GM19463 (cell line): ENCODE measurements around the gene OR2V2.
"Not testable (repeated sequence)": the region's sequence is repeated elsewhere in the genome, so short reads cannot be mapped to it uniquely, and the experiment has no call there.

Source experiments
- ATAC-seq: cut with Tn5 transposase; IDR thresholded peaks from one replicate; pipeline ENCODE4 v1.9.1; 2021; ENCODE audit warnings: mild to moderate bottlenecking, moderate library complexity; ENCODE audit not compliant: unreplicated experiment

OR2V2 gene

DNA sequence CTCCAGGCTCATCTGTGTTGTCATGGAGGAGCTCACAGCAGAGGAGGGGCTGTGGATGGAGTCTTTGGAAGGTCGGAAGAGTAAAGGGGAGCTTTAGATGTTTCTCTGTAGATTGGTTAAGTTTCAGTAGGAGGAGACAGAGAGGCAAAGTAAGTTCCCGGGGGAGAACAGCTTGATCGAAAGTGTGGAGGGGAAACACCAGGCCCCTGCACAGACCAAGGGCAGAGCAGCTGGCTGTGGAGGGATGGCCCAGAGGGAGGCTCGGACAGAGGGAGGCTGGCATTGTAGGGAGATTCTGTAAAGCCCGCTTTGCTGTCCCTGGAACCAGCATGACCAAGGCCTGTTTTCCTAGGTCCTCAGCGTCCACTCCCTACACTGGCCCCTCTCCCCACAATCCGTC is 5.3 kb upstream of the OR2V2 start:
- ATAC-seq = no peak

DNA sequence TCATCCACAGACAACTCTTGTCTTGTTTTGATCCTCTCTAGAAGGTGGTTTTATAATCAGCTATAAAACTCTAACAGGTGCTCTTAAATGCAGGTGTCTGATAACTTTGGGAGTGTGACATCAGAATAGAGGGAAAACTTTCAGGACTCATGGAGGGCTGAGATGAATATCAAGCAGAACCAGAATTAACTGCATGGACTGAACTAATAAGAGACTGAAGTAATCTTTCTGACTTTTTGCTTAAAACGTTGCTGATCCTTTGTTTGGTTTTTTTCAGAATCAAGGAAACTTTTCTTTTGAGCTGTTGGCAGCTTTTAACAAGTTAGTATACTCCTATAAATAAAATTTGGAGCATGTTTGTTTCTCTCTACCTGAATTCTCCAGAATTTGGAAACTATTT is 2.3 kb upstream of the OR2V2 start:
- no peak for ATAC-seq

DNA sequence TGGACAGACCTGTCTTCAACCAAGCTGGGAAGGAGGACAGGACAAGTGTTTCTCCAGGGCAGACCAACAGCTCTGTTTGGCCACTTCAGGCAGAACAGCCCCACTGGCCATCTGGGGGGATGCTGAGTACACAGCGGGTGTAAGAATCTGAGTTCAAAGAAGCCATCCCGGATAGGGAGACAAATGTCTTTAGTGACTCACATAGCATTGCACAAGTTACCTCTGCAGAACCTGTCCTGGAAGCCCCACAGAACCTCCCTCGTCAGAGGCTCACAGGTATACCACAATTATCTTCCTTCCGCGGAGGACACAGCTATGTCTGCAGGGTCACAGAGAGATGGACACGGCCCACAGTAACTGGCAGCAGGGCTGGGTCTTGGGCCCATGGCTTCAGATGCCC is 2.0 kb downstream of the OR2V2 start:
- no peak for ATAC-seq

DNA sequence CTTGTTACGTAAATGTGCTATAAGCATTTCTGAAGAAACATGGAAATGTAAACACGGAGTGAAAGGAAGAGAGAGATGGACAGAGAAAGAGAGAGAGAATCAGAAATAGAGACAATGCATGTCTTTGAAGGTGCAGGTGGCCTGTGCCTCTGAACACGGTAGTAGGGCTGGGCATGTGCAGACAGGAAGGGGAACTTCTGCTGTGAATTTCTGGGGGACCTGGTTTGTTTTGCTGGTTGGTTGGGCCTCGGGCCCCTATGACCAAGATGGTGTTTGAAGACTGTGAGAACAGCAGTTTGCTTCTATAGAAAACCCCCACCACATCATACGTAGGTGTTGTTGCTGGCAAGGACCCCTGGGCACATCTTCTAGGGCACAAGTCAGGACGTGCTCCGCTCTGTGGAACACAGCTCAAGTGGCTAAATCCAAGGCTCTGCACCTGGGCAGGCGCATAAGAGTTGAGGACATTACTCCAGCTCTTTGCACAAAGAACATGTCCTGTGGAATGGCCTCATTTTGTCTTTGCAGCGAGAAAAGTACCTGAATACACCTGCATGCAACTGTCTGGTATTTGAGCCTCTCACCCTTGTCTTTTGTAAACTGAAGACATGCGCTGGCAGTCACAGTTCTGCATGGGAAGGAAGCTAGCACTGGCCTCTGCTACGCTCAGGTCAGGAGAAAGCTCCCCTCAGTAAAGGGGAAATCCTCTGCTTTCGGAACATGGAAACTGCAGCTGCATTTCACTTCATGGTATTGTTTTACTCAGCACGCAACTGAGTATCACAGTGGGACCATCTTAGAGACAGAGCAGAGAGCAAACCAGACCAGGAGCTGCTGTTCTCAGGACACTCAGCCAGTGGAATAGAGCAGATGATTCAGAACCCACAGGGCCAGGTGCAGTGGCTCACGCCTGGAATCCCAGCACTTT is 2.7 kb downstream of the OR2V2 start:
- ATAC-seq = no peak

DNA sequence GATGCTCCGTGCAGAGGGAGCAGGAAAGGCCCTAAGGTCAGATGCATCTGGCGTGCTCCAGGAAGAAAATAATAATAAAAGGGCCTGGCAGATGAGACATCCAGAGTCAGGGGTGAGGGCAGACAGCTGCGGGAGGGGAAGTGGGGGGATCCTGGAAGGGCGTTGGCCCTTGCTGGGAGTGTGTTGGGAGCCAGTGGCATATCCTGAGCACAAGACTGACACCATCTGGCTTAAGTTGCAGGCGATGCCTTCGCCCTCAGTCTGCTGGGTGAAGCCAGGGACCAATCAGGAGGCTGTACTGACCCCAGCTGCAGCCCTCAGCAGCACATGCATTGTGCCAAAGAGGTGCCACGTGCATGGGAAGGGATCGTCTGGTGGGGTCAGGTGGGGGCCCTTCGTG is 3.8 kb downstream of the OR2V2 start:
- no peak for ATAC-seq

DNA sequence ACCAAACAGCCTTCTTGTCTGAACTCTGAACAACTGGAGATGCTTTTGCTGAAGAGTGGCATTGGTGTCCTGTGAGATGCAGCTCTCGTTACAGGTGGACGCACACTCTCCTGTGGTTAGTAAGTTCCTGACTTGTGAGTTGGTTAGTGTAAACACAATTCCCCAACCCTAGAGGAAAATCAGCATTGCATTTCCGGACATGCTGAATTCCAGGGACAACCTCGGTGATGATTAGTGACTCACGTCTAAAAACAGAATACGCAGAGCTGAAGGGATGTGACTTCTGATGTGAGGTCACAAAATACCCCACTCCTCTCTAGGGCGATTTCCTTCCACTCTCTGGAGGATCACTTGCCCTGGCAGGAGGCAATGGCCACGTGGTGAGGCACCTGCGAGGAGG is 5.0 kb downstream of the OR2V2 start:
- no peak for ATAC-seq

DNA sequence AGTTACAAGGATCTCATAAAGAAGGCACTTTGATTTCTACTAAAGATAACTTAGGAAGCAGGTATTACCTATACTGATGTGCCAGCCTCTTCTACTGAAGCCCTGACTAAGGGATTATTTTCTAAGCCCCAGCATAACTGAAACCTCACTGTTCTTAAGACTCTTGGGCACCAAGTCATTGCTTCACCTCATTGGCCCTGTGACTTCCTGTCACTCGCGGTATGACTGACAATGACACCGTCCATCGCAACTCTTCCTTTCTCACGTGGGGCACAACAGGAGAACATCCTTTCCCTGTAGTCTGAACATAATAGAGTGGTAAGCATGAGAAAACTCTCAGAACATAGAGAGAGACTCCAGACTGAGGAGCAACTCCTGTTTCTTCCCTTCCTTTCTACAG is 6.4 kb downstream of the OR2V2 start:
- no peak for ATAC-seq

DNA sequence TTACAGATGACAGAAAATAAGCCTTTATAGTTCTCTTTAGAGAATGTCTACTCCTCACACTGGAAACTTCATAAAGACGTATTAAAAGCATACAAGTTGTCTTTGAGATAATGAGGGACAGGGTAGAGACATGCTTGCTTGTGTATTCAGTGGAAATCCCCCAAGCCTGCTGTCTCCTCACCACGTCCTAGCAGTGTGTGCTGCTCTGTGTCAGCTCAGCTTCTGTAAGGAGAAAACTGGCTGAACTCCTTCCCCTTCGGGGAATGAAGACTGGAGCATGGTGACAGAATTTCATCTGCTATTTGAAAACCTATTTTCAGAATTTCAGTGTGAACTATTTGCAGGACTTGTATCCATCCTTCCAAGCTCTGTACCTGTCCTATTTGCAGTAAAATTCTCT is 9.4 kb downstream of the OR2V2 start:
- no peak for ATAC-seq

DNA sequence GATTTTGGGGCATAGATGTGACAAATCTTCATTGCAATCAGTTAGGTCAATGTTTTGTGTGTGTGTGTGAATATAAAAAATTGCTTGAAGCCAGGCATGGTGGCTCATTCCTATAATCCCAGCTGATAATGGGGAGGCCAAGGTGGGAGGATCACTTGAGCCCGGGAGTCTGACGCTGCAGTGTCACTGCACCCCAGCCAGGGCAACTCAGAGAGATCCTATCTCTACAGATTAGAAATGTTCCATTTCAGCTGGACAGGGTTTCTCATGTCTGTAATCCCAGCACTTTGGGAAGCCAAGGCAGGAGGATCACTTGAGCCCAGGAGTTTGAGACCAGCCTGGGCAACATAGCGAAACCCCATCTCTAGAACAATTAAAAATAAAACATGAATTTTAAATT is 11.5 kb downstream of the OR2V2 start:
- no peak for ATAC-seq

DNA sequence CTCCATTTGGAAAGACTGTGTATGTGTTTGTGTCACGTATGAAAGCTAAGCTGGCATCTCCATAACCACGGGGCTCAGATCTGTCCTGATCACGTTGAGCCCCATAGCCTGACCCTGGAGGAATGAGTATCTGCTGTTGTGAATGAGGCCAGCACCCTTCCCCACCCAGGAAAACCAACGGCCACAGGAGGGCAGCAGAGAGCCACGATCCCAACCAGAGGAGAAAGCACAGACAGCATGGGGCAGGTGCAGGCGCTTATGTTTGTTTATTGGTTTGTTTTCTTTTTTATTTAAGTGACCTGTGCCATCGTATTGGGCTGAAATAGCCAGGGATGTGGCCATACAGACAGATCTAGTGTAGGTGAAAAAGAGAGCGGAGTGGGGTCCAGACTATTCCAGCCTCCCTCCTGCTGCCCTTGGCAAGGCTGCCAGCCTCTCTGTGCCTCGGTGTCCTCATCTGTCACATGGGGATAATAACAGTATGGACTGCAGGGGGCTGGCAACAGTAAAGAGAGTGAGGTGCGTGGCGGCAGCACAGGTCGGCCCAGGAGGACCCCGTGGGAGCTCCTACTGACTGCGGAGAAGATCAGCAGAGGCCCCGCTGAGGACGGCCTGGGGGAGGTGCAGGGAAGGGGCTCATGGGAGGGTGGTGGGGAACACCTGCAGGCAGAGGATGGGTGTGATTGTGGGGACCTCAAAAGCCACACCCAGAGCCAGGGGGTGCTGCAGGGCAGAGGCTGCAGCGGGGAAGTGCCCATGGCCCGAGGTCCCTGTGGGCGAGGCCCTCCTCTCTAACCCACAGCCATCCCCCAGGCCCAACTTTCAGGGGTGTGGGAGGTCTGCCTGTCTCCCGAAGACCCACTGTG is 12.1 kb downstream of the OR2V2 start:
- ATAC-seq = peak; percentile 88

DNA sequence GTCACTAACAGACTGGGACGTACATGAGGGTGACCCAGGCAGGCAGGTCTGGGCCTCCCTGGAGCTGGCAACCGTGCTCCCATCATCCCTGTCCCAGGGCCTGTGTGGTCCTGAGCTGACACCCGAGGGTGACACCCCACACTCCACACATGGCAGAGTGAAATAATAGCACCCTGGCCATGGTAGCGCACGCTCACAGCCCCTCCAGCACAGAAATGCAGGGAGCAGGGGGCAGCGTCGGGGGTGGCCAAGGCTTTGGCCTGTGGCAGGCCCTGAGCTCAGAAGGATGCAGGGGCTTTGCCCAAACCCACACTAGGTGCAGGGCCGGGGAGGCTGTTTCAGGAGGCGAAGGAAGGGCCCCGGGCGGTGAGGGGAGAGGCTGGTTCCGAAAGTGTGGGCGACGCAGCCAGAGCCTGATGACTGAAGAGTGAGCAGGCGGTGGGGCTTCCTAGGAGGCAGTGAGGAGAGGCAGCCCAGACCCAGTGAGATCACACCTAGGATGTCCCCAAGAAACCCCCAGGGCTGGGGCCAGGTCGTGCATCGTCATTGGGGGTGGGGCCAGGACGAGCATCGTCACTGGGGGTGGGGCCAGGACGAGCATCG is 12.9 kb downstream of the OR2V2 start:
- ATAC-seq = peak; percentile 32

DNA sequence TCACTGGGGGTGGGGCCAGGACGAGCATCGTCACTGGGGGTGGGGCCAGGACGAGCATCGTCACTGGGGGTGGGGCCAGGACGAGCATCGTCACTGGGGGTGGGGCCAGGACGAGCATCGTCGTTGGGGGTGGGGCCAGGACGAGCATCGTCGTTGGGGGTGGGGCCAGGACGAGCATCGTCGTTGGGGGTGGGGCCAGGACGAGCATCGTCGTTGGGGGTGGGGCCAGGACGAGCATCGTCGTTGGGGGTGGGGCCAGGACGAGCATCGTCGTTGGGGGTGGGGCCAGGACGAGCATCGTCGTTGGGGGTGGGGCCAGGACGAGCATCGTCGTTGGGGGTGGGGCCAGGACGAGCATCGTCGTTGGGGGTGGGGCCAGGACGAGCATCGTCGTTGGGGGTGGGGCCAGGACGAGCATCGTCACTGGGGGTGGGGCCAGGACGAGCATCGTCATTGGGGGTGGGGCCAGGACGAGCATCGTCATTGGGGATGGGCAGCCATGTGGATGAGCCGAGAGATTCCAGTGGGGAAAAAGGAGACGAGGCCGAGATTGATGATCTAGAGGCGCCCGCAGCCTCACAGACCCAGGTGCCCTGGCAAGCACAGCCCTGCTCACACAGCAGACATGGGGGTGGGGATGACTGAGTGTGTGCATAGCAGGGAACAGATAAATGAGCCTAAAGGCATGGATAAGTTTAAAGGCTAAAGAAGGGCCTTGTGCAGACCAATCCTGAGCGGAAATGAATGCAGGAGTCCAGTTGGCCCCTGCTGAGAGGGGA is 13.6 kb downstream of the OR2V2 start:
- ATAC-seq = not testable (repeated sequence)

DNA sequence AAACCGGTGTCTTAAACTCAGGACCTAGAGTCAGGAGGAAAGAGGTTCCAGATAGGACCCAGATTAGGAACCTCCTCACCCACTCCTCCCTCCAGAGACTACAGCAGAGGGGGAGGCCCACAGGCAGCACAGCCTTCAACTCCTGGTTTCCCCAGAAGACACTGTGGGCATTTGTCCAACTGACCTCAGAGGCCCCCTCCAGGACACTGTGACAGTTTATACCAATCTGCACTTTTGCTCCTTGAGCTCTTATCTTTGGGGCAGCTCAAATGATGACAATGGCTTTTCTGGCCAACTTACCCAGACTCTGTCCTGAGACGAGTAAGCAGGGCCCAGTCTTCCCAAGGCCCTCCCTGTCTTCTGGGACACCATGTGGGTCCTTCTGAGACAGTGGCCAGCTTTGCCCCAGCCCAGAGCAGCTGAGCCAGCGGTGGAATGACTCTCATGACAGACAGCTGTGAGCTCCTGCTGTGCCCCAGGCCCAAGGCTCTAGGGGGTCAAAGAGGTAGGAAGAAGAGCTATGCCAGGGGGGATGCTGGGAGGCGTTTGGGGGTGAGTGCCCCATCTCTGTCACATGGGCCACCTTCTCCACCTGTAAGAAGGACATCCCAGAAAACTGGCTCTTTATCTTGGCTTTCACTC is 14.3 kb downstream of the OR2V2 start:
- ATAC-seq = no peak

DNA sequence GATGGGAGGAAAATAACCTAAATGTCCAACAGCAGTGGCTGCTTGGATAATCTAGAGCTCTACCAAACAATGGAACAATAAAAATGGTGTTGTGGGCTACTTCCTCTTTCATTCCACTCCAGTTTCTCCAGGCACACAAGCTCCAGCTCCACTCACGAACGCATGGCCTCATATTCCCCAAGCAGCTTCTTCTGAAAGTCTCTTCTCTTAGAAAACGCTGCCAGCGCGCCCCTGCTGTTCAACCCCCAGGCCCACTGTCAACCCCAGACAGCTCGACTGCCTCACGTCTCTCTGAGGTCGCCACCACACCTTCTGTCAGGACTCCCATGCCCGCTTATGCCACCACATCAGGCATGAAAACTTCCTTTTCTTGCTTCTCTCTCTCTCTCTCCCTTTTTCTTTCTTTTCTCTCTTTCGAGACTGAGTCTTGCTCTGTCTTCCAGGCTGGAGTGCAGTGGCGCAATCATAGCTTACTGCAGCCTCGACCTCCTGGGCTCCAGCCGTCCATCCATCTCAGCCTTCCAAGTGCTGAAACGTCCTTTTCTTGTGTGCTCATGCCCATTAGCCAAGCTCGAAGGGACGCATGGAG is 16.2 kb downstream of the OR2V2 start:
- ATAC-seq = no peak

DNA sequence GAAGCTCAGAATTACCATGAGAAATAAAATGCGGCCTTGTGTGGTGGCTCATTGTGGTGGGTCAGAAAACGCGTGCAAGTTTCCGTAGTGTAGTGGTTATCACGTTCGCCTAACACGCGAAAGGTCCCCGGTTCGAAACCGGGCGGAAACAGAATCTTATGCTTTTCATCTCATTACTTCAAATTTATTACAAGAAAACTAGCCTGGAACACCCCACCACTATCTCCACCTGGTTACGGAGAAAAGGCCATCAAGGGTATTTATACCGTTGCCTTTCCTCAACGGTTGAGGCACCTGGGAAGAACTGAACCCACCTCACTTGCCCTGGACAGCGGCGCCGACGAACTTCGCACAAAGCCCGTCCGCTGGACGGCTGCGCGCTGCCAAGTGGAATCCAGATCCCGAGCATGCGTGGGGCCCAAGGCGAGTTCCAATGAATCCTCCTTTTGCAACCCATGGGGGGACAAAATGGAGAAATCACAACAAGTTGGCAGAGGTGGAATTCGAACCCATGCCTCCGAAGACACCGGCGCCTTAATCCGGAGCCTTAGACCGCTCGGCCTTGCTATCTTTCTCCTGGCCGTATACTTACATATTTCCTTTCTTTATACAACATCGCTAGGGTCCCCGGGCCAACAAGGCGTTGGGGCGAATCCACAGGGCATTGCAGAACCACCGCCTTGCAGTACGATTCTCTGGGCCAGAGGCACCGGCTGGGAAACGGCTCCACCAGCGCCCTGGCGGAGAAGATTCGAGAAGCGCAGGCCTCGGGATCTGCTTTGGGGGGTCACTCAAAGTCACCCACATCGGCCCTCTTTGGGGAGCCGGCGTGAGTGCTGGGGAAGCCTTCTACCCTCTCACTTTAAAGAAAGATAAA is 16.9 kb downstream of the OR2V2 start:
- ATAC-seq = no peak

DNA sequence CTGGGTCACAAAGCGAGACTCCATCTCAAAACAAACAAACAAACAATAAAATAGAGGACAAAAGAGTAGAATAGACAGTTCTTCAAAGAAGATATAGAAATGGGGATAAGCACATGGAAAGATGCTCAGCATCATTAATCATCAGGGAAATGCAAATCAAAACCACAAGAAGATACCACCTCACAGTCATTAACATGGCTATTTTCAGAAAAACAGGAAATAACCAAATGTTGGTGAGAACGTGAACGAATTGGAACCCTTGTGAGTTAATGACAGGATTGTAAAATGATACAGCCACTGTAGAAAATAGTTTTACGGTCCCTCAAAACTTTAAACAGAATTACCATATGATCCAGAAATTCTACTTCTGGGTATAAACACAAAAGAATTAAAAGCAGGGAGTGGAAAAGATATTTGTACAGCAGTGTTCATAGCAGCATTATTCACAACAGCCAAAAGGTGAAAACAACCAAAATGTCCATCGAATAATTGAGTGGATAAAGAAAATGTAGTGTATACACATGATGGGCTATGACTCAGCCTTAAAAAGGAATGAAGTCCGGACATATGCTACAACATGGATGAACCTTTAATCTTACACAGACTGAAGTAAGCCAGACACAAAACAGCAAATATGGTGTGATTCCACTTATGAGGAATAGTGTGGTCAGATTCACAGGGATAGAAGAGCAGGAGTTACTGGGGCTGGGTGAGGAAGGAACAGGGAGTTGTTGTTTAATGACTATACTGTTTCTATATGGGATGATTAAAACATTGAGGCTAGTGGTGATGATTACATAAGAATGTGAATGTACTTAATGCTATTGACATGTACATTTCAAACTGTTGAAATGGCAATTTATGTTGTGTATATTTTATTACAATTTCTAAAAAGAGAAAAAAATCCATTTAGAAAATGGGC is 19.7 kb downstream of the OR2V2 start:
- no peak for ATAC-seq

DNA sequence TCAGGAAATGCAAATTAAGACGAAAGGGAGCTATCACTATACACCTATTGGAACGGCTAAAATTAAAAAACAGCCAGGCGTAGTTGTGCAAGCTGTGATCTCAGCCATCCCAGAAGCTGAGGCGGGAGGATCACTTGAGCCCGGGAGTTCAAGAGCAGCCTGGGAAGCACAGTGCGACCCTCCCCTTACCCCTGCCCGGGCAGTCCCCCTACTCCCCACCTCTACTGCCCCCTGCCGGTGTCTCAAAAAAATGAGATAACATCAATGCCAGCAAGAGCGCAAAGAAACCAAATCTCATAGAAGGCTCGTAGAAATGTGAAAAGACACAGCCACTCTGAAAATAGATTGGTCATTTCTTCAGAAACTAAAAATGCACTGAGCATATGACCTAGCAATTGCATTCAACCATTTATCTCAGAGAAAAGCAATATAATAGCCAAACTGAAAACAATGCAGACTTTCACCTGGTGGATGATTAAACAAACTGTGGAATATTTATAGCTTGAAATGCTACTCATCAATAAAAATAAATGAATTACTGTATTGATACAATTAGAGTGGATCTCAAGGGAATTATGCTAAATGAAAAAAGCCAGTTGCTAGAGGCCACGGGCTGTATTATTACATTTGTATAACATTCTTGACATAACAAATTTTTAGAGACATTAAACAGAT is 20.6 kb downstream of the OR2V2 start:
- ATAC-seq = no peak
